ENCODE data around the gene FAM98B. TPM values are rescaled to one million over a fixed set of nuclear protein-coding genes. Genes with fewer than 3 reads are reported as not detected.

FAM98B gene
- total RNA-seq, 1 experiment from 2014 or later: 50.0 TPM

DNA sequence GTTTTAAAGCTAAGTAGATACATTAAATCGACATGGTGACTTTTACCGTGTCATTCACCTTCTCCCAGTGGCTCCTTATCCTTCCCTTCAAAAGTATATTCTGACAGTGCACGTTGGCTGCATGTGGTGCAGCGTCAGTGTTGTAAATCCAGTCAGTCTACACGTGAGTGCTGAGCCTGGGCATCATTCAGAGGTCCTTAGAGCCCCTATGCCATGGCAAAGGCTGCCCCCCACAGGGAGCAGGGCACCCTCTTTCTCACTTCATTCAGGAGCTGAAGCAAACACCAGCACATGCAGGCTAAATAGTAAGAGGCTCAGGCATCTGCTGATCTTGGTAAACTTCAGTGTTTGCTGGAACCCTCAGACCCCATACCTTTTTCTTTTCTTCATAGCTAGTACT is 67.4 kb downstream of the FAM98B start:
- Histone ChIP-seq H3K4ac (ENCODE audit: low read depth, low read length) (no peak overlapping the region), H3K4me2 (ENCODE audit: insufficient read depth, insufficient read length, low read length) (no peak overlapping the region), H3K18ac (ENCODE audit: insufficient read length, low read depth, low read length) (no peak overlapping the region), H2BK20ac (ENCODE audit: low read depth, low read length, poor library complexity, severe bottlenecking) (no peak overlapping the region), H4K91ac (ENCODE audit: insufficient read length, low read depth, low read length) (no peak overlapping the region), H4K20me1 (ENCODE audit: control insufficient read depth, insufficient read depth, insufficient read length) (no peaks in the 10 kb centered on the region), H3K4me1 (ENCODE audit: insufficient read depth, low read length) (peaks cover 7% of the 10 kb centered on the region; the same call in 1 of the 2 replicates), H3K9ac (ENCODE audit: extremely low read depth, insufficient read length, low read length) (no peak overlapping the region), H4K5ac (ENCODE audit: insufficient read length, low read depth, low read length) (no peak overlapping the region), H3K79me2 (ENCODE audit: insufficient read depth, low read length) (no peaks in the 10 kb centered on the region), H3K23me2 (ENCODE audit: insufficient read length, low read depth, low read length, poor library complexity, severe bottlenecking) (no peaks in the 10 kb centered on the region), H2BK120ac (ENCODE audit: low read depth, low read length, poor library complexity, severe bottlenecking) (no peak overlapping the region), H3K14ac (ENCODE audit: insufficient read depth, low read length) (no peak overlapping the region), H4K8ac (replicated peaks; ENCODE audit: insufficient read length, low read depth, low read length) (no peak overlapping the region), H2AFZ (ENCODE audit: low read length) (no peak overlapping the region), H2BK12ac (ENCODE audit: insufficient read length, low read depth, low read length) (no peak overlapping the region), H2AK5ac (ENCODE audit: insufficient read length, low read length) (no peak overlapping the region), H3K56ac (ENCODE audit: insufficient read length, low read depth, low read length) (no peak overlapping the region), H2BK15ac (ENCODE audit: low read depth, low read length) (no peak overlapping the region), H3K23ac (ENCODE audit: insufficient read length, low read depth, low read length) (no peak overlapping the region), H3K79me1 (ENCODE audit: insufficient read depth, low read depth, low read length, poor library complexity, severe bottlenecking) (no peaks in the 10 kb centered on the region), H3K27me3 (ENCODE audit: insufficient read depth, low read length) (no peaks in the 10 kb centered on the region), H3K9me3 (ENCODE audit: control insufficient read depth, low read depth, low read length) (no peaks in the 10 kb centered on the region), H2BK5ac (ENCODE audit: insufficient read length, low read length) (no peak overlapping the region), H3T11ph (ENCODE audit: low read length) (no peak overlapping the region), H3K27ac (ENCODE audit: insufficient read length, low read depth, low read length) (no peak overlapping the region)
- DNase-seq: no peak
- no CpG with 5 or more reads among the region's 5 CpGs for WGBS (ENCODE audit: extremely low coverage, insufficient read length, low lambda C conversion rate)
- Mint-ChIP-seq H3K4me1 (peaks cover 16 to 18% of the 10 kb centered on the region in 2 experiments), H3K36me3 (ENCODE audit: insufficient read depth in 1 of 3, low read depth in 3 of 3) (no peaks in the 10 kb centered on the region), H3K9me3 (no peaks in the 10 kb centered on the region), H3K27me3 (ENCODE audit: low read depth) (no peaks in the 10 kb centered on the region), H3K4me3 (no peak overlapping the region), H3K27ac (no peak overlapping the region)
- TF ChIP-seq CTCF (conservative IDR thresholded peaks at IDR 0.05): no peak

Measured in H9 (cell line).